GM12878 (cell line): Measurements from ENCODE around the gene TSHZ1.

Experiments used
- BACH1 ChIP-seq: fragments of 450-650 bp; IDR thresholded peaks from 2 replicates; pipeline ENCODE4 v1.6.1; 2017; ENCODE audit warnings: mild to moderate bottlenecking, borderline replicate concordance
- CHD1 ChIP-seq: IDR thresholded peaks from 2 replicates; pipeline ENCODE4 v1.6.1; 2012; ENCODE audit warnings: low read depth, low read length, improper control_type of control experiment
- CHD2 ChIP-seq: IDR thresholded peaks from 2 replicates; pipeline ENCODE4 v1.6.1; 2011; ENCODE audit warnings: low read depth, low read length, improper control_type of control experiment, borderline replicate concordance
- CTCF ChIP-seq, 3 experiments: IDR thresholded peaks in 2 of 3; conservative IDR thresholded peaks in 1 of 3; 2 replicates each; pipeline ENCODE4 v1.5.1; 2011; ENCODE audit warnings: low read depth in 3 of 3, low read length in 3 of 3, mild to moderate bottlenecking in 3 of 3, control low read depth in 2 of 3, moderate library complexity in 2 of 3, inconsistent platforms in 1 of 3, mixed read lengths in 1 of 3; ENCODE audit not compliant: control insufficient read depth in 2 of 3, insufficient read depth in 1 of 3; ENCODE audit errors: extremely low read depth in 1 of 3
- MEF2B ChIP-seq: fragments of 450-650 bp; IDR thresholded peaks from 2 replicates; pipeline ENCODE4 v1.6.1; 2018; ENCODE audit warnings: mild to moderate bottlenecking, moderate library complexity; ENCODE audit not compliant: partially characterized antibody, poor library complexity, severe bottlenecking
- MYC ChIP-seq: IDR thresholded peaks from 2 replicates; pipeline ENCODE4 v1.6.1; 2011; ENCODE audit warnings: mild to moderate bottlenecking, low read length, moderate library complexity, inconsistent platforms; ENCODE audit not compliant: insufficient read depth, insufficient replicate concordance, insufficient read length, severe bottlenecking
- NKRF ChIP-seq: fragments of 450-650 bp; conservative IDR thresholded peaks from 2 replicates; pipeline ENCODE4 v1.6.1; 2017; ENCODE audit warnings: mild to moderate bottlenecking, moderate library complexity
- PBX3 ChIP-seq: IDR thresholded peaks from 2 replicates; pipeline ENCODE4 v1.6.1; 2011; ENCODE audit warnings: mild to moderate bottlenecking, low read depth, low read length, moderate library complexity; ENCODE audit not compliant: insufficient replicate concordance
- POLR2A ChIP-seq: IDR thresholded peaks from 2 replicates; pipeline ENCODE4 v1.6.1; 2011; ENCODE audit warnings: low read depth, mild to moderate bottlenecking, low read length
- POLR2AphosphoS5 ChIP-seq: IDR thresholded peaks from 2 replicates; pipeline ENCODE4 v1.6.1; 2011; ENCODE audit warnings: mild to moderate bottlenecking, low read length, inconsistent platforms
- YY1 ChIP-seq: IDR thresholded peaks from 2 replicates; pipeline ENCODE4 v1.6.1; 2011; ENCODE audit warnings: low read depth, mild to moderate bottlenecking, low read length

- TF ChIP-seq PBX3 (no peak), POLR2AphosphoS5 (no peak), MEF2B (no peak), CTCF (IDR thresholded peaks at IDR 0.05 in 2 of 3, conservative IDR thresholded peaks at IDR 0.05 in 1 of 3; ENCODE audit: control insufficient read depth in 2 of 3, extremely low read depth in 1 of 3, insufficient read depth in 1 of 3, low read depth in 3 of 3, low read length in 3 of 3) (no peak), BACH1 (no peak), NKRF (no peak), YY1 (no peak), MYC (no peak), POLR2A (no peak), CHD2 (no peak), CHD1 (no peak)
Measured at GRCh38 chr18:75220551-75221355, 10.2 kb downstream of the TSHZ1 start.
